ENCODE measurements around the gene RCSD1.

The RCSD1 gene

DNA sequence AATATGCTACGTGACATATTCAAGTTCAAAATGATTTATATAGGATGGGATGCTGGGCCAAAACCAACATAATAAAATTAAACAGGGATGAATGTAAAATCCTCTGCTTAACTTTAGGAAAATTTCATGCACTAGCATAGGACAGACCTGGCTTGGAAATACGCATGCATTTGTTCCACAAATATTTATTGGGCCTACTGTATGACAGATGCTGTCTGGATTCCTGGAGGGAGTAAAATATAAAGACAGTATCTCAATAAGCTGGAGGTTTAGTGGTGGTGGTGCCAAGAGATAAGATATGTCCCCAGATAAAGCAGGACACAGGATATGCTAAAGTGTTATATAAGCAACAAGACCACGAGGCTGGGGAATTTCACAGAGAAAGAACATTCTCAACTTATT lies 15.1 kb downstream of the RCSD1 start:
- TF ChIP-seq, protein P1, sequence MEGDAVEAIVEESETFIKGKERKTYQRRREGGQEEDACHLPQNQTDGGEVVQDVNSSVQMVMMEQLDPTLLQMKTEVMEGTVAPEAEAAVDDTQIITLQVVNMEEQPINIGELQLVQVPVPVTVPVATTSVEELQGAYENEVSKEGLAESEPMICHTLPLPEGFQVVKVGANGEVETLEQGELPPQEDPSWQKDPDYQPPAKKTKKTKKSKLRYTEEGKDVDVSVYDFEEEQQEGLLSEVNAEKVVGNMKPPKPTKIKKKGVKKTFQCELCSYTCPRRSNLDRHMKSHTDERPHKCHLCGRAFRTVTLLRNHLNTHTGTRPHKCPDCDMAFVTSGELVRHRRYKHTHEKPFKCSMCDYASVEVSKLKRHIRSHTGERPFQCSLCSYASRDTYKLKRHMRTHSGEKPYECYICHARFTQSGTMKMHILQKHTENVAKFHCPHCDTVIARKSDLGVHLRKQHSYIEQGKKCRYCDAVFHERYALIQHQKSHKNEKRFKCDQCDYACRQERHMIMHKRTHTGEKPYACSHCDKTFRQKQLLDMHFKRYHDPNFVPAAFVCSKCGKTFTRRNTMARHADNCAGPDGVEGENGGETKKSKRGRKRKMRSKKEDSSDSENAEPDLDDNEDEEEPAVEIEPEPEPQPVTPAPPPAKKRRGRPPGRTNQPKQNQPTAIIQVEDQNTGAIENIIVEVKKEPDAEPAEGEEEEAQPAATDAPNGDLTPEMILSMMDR (IDR thresholded peaks at IDR 0.05; ENCODE audit: insufficient read depth, low read length, poor library complexity, severe bottlenecking) = no peak
- Histone ChIP-seq H3K36me3 (ENCODE audit: control insufficient read depth, insufficient read depth, low read length) (peaks cover 17% of the 10 kb centered on the region), H3K27me3 (replicated peaks; ENCODE audit: control insufficient read depth, insufficient read depth, low read length) (no peaks in the 10 kb centered on the region), H3K4me3 (replicated peaks; ENCODE audit: low read depth, low read length) (no peak overlapping the region)
- DNase-seq (ENCODE audit: extremely low read depth, insufficient read length) = no peak

DNA sequence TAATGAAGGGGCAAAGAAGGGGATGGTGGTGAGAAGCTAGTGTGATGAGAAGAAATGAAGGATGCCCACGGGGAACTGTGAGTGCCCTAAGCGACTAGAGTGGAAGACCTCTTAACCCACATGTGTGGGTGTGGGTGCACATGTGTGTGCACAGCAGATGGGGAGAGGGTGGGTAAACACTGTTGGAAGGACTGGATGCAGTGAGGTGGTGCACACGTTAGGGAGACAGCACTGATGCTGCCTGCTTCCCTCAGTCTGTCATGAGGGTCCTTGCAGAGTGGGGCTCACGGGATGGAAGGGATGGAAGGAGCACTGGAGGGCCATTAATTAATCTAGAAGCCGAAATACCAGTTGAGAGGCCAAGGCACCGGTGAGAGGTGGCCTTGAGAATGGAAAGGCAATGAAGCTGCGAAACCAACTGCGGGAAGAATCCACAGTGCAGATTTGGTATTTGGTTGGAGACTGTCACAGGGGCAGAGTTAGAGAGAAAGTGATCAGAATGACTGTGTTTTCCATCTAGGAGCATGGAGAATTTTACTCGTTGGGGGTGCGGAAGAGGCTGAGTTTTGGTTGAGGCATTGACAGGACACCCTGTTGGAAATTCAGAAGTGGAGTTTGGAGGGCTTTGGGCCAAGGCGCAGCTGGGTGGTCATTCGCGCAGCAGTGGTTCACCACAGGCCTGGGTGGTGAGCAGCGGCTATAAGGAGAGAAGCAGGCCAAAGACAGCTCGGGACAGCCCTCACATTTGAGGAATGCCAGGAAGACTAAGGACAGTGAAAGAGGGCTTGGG lies 15.8 kb downstream of the RCSD1 start:
- DNase-seq (ENCODE audit: extremely low read depth, insufficient read length) = no peak
- Histone ChIP-seq H3K36me3 (ENCODE audit: control insufficient read depth, insufficient read depth, low read length) (peaks cover 11% of the 10 kb centered on the region), H3K27me3 (replicated peaks; ENCODE audit: control insufficient read depth, insufficient read depth, low read length) (no peaks in the 10 kb centered on the region), H3K4me3 (replicated peaks; ENCODE audit: low read depth, low read length) (no peak overlapping the region)
- TF ChIP-seq, protein P1 (IDR thresholded peaks at IDR 0.05; ENCODE audit: insufficient read depth, low read length, poor library complexity, severe bottlenecking) = no peak

DNA sequence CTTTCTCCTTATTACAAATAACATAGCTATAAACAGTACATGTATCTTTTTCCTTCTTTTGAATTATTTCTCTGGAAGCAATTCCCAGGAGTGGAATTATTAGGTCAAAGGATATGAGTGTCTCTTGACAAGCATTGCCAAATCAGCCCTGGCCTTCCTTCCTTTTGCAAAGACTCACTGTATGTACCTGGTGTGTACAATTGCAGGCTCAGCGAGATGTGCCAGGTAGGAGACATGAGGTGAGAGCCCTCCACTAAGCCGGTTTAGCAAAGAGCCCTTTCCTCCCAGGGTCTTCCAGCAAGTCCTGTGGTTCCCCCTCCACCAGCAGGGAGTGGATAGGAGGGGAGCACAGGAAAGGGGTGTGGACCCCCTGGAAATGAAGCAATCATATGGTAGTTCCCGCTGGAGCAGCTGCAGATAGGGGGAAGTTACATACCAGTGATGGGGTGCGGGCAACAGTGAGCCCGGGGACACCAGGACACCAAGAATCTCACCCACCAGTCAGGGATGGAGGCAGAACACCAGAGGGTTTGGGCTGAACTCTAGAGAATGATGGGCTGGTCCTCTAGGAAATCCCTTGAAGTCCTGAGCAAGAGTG lies 18.3 kb downstream of the RCSD1 start:
- Histone ChIP-seq H3K27me3 (replicated peaks; ENCODE audit: control insufficient read depth, insufficient read depth, low read length) (no peaks in the 10 kb centered on the region), H3K4me3 (replicated peaks; ENCODE audit: low read depth, low read length) (no peak overlapping the region), H3K36me3 (ENCODE audit: control insufficient read depth, insufficient read depth, low read length) (peaks cover 6% of the 10 kb centered on the region)
- TF ChIP-seq, protein P1 (IDR thresholded peaks at IDR 0.05; ENCODE audit: insufficient read depth, low read length, poor library complexity, severe bottlenecking) = no peak
- no peak for DNase-seq (ENCODE audit: extremely low read depth, insufficient read length)

DNA sequence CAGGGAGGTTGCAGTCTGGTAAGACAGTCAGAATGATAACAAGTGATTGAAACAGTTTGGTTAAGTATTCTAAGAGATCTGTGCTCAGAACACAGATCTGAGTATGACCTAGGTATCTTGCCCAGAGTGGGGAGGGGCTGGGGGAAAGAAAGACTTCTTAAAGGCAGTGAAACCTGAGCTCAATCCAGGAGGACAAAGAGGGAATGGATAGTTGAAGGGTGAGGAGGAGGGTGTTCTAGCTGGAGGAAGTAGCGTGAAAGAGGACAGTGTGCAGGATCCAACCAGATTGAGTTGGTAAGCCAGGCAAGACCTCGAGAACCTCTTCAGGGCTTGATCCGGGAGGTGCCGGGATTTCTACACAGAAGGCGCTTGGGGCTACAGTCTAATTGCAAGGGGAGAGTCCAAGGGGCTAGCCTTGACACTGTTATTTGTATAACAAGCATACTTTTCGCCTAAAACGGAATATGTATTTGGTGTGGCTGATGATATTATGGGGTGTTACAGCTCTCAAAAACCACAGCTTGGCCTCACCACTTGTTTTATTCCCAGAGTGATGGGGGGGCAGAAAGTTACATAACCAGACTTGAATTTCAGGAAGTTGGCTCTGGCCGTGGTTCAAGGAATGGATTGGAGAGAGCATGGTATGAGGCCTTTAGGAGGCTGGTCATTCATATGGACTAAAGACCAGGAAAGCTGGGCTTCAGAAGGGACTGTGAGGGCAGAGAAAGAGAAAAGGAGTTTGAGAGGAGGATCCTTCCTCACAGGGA lies 19.1 kb downstream of the RCSD1 start:
- no peak overlapping the region for H3K4me3 ChIP-seq (replicated peaks; ENCODE audit: low read depth, low read length)
- H3K36me3 ChIP-seq (ENCODE audit: control insufficient read depth, insufficient read depth, low read length) = peaks cover 8% of the 10 kb centered on the region
- TF ChIP-seq, protein P1 (IDR thresholded peaks at IDR 0.05; ENCODE audit: insufficient read depth, low read length, poor library complexity, severe bottlenecking) = no peak
- DNase-seq (ENCODE audit: extremely low read depth, insufficient read length) = no peak
- H3K27me3 ChIP-seq (replicated peaks; ENCODE audit: control insufficient read depth, insufficient read depth, low read length) = no peaks in the 10 kb centered on the region

DNA sequence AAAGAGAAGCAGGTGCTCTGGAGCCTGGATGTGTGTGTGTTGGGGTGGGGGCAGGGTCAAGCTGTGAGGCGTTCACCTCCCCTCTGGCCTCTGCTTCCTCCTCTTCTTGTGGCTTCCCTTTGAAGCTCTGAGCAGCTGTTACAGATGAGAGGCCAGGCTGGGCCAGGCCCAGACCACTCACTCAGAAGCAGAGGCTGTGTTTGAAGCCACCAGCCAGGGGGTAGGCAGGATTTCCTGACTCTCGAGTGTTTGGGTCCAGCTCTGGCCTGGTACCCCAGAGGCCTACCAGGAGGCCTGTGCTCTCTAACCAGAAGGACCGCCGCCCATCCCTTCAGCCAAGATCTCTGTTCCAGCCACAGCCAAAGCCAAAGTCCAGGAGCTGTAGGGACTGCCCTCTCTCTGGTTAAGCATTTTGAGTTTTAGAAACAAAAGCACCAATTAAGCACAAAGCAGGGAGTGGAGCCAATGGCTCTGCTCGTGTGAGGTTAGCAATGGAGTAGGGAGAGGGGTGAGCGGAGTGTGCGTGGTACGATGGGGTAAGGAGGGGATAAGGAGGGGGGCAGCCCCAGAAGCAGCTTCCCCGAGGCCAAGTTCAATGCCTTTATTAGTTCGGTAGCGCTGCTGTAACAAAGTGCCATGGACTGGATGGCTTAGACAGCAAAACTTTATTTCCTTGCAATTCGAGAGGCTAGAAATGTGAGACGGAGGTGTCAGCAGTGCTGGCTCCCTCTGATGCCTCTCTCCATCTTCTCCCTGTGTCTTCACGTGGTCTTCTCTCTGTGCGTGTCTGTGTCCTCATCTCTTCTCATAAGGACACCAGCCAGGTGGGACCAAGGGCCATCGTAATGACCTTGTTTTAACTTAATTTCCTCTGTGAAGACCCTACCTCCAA lies 20.5 kb downstream of the RCSD1 start:
- peaks cover 16% of the 10 kb centered on the region for H3K36me3 ChIP-seq (ENCODE audit: control insufficient read depth, insufficient read depth, low read length)
- no peak for DNase-seq (ENCODE audit: extremely low read depth, insufficient read length)
- no peak overlapping the region for H3K4me3 ChIP-seq (replicated peaks; ENCODE audit: low read depth, low read length)
- no peaks in the 10 kb centered on the region for H3K27me3 ChIP-seq (replicated peaks; ENCODE audit: control insufficient read depth, insufficient read depth, low read length)
- TF ChIP-seq, protein P1 (IDR thresholded peaks at IDR 0.05; ENCODE audit: insufficient read depth, low read length, poor library complexity, severe bottlenecking) = no peak
